Measurements from ENCODE around the gene MT1B.

DNA sequence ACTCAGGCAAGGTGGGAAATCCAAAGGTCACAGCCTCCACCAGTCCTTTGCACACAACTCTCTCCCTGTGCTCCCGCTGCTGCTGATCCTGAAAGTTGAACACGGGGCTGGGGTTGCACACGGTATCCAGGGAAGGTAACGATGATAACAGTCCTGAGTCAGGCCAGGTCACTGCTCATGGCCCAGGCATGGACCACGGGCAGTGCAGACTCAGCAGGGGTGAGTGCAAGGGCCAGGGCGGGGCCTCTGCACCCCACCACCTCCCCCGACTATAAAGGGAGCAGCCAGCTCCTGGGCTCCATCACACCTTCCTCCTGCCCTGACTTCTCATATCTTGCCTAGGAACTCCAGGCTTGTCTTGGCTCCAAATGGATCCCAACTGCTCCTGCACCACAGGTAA, at the start of gene MT1B:
- no peak for TF ChIP-seq POLR2A (IDR thresholded peaks at IDR 0.05)
- no peak for TF ChIP-seq EP300 (IDR thresholded peaks at IDR 0.05)
